GM13976 (cell line): ENCODE results near the gene KLHL6.
"Not testable (repeated sequence)": the region's sequence is repeated elsewhere in the genome, so short reads cannot be mapped to it uniquely, and the experiment has no call there.

Source experiments
- DNase-seq: peaks from one replicate; pipeline ENCODE4 v3.0.0; 2012; ENCODE audit warnings: low spot score
- CTCF ChIP-seq: IDR thresholded peaks from 2 replicates; pipeline ENCODE4 v1.5.1; 2012; ENCODE audit warnings: borderline replicate concordance, mild to moderate bottlenecking; ENCODE audit not compliant: insufficient read depth; ENCODE audit errors: extremely low read depth, missing control alignments, control extremely low read depth
- in situ Hi-C: fragments of 300-500 bp; cut with MboI; formaldehyde crosslinking; loops from one replicate; pipeline ENCODE4 v1.12.0; 2022; ENCODE audit warnings: low sequenced_read_pairs, mixed read lengths, inconsistent platforms; ENCODE audit not compliant: unreplicated experiment

Gene KLHL6

DNA sequence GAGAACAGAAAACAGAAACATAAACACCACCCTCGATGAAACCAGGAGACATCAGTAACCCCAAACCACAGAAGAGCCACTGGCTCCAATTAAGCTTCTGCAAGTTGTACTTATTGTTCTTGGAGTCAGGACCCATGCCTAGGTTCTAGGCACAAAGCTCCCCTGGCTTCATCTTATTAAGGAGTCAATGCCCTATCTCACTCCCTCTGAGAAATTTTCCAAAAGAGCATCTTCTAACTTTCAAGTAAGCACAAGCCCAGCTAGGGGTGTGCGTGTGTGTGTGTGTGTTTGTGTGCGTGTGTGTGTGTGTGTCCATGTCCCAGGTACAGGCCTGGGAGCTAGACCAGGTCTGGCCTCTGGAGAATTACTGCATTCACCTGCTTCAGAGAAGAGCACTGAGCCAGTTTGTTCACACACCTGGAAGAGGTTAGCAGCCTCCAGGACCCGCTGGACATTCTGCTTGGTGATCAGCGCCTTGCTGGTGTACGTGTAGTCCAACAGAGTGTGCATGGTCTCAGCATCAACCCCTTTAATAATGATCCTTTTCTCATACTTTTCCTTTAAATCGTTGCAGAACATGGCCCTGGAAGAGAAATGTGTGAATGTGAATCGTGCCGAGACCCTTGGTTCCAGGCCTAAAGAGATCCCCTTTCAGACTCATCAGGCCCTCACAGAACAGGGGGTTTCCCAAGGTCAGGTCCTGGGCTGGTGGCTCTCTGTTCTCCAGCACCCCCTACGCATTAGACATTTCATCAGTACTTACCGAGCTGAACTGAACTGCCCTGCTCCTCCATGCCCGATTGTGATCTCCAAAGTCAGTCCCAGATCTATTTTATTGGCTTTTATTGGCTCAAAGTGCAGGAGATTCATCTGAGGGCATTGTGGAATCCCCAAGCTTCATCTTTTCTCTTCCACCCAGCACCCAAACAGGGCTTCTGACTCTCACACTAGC is 27.8 kb downstream of the KLHL6 start:
- peak; percentile 65 for DNase-seq
- in situ Hi-C loops, result no loop called here
- no peak for TF ChIP-seq CTCF

- no peak for DNase-seq
- no peak for TF ChIP-seq CTCF
- in situ Hi-C loops, result no loop called here
Observed at GRCh38 chr3:183526838-183527427, 28.6 kb downstream of the KLHL6 start.

- no peak for DNase-seq
- no peak for TF ChIP-seq CTCF
- in situ Hi-C loops, result no loop called here
Observed at GRCh38 chr3:183524476-183524875, 31.0 kb downstream of the KLHL6 start.

GRCh38 chr3:183520741-183521556 is 34.6 kb downstream of the KLHL6 start:
- in situ Hi-C loops, DNase-seq: not testable (repeated sequence)

DNA sequence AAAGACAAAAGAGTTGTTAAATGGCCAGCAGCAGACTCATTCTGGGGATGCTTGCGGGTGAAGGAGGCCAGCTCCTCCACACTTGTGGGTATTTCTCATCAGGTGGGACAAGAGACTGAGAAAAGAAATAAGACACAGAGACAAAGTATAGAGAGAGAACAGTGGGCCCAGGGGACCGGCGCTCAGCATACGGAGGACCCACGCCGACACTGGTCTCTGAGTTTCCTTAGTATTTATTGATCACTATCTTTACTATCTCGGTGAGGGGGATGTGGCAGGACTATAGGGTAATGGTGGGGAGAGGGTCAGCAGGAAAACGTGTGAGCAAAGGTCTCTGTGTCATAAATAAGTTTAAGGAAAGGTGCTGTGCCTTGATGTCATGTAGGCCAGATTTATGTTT is 35.2 kb downstream of the KLHL6 start:
- DNase-seq, in situ Hi-C loops: not testable (repeated sequence)

DNA sequence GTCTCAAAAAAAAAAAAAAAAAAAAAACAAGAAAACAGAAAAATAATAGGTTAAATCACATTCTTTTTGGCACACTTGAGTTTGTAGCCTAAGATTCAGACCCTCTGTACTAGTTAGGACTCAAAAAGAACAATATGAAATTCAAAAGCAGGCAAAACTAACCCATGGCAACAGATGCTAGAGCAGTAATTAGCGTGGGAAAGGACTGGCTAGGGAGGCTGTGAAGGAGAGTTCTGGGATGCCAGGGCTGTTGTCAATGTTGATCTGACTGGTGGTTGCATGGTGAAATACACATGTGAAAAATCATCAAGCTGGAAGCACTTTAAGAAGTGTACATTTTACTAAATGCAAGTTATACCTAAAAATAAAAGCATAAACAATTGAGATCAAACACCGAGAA is 35.6 kb downstream of the KLHL6 start:
- in situ Hi-C loops, result no loop called here
- no peak for DNase-seq
- TF ChIP-seq CTCF, result no peak

- in situ Hi-C loops, result no loop called here
- TF ChIP-seq CTCF, result no peak
- DNase-seq, result no peak
Observed at GRCh38 chr3:183518491-183519251, 36.8 kb downstream of the KLHL6 start.
